Measurements from ENCODE around the gene NRXN3. TPM values are rescaled to one million over a fixed set of nuclear protein-coding genes. Genes with fewer than 3 reads are reported as not detected.

Gene NRXN3
- total RNA-seq, 2 experiments from 2014 or later: not detected

DNA sequence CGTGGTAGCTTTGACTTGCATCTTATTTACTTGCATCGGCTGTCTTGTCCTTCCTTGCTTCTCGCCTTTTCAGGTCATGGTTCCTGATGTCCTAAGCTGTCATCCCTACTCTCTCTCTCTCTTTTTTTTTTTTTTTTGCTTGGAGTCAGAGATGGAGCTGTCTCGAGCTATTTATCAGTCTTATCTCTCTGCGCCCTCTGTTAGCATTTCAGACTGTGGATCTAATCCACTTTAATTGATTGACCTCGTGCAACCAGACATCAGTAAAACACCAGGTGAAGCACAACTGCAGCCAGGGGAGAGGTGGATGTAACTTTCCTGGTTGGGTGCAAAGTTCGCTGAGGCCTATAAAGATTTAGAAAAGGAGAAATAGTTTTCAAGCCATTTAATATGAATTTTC lies 1486.3 kb downstream of the NRXN3 start:
- H3K27ac Mint-ChIP-seq: no peak overlapping the region
- H3K27me3 Mint-ChIP-seq: no peaks in the 10 kb centered on the region
- DNase-seq: no peak
- POLR2A ChIA-PET: no interaction called here
- H3K4me3 Mint-ChIP-seq: no peak overlapping the region
- H3K9me3 Mint-ChIP-seq: peaks cover 5% of the 10 kb centered on the region
- no peaks in the 10 kb centered on the region for H3K4me1 Mint-ChIP-seq
- no peaks in the 10 kb centered on the region for H3K36me3 Mint-ChIP-seq (ENCODE audit: low read depth)
- CTCF ChIA-PET: no interaction called here

DNA sequence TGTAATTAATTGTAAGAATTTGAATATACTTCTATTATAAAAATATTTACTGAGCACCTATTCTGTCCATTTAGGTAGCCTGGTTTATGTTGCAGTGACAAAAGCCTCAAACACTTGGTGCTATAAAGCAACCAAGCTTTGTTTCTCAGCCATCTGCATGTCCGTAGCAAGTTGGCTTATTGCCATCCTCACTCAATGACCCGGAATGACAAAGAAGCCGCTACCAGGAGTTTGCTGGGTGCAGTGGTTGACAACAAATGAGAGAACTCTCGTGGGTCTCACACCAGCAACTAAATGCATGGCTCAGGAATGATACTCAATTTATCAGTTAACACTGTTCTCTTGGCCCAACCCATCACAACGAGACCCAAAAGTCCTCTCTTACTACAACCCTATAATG lies 1488.0 kb downstream of the NRXN3 start:
- H3K4me3 Mint-ChIP-seq: no peak overlapping the region
- H3K36me3 Mint-ChIP-seq (ENCODE audit: low read depth): no peaks in the 10 kb centered on the region
- peaks cover 3% of the 10 kb centered on the region for H3K9me3 Mint-ChIP-seq
- no peaks in the 10 kb centered on the region for H3K27me3 Mint-ChIP-seq
- ChIA-PET POLR2A (no interaction called here), CTCF (no interaction called here)
- no peaks in the 10 kb centered on the region for H3K4me1 Mint-ChIP-seq
- no peak for DNase-seq
- no peak overlapping the region for H3K27ac Mint-ChIP-seq

DNA sequence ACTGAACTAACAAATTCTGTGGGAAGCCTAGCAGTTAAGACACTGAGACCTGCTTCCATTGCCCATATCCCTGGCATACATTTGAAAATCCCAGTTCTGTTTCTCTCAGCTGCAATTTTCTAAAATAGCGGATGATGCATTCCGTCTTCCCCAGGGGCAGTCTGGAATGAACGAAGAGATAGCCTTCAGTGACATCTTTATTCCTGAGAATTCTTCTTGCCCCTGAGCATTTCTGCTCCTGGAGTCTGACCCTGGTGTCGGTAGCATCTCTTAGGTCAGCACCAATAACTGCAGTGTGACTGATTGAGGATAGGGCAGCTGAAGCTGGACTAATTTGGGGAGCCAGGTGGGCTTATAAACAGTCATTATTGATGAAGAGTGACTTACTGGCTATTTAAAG lies 1488.6 kb downstream of the NRXN3 start:
- no peaks in the 10 kb centered on the region for H3K36me3 Mint-ChIP-seq (ENCODE audit: low read depth)
- H3K27me3 Mint-ChIP-seq: no peaks in the 10 kb centered on the region
- DNase-seq: no peak
- peaks cover 3% of the 10 kb centered on the region for H3K9me3 Mint-ChIP-seq
- no peak overlapping the region for H3K4me3 Mint-ChIP-seq
- no peaks in the 10 kb centered on the region for H3K4me1 Mint-ChIP-seq
- no peak overlapping the region for H3K27ac Mint-ChIP-seq
- POLR2A ChIA-PET: no interaction called here
- CTCF ChIA-PET: no interaction called here

DNA sequence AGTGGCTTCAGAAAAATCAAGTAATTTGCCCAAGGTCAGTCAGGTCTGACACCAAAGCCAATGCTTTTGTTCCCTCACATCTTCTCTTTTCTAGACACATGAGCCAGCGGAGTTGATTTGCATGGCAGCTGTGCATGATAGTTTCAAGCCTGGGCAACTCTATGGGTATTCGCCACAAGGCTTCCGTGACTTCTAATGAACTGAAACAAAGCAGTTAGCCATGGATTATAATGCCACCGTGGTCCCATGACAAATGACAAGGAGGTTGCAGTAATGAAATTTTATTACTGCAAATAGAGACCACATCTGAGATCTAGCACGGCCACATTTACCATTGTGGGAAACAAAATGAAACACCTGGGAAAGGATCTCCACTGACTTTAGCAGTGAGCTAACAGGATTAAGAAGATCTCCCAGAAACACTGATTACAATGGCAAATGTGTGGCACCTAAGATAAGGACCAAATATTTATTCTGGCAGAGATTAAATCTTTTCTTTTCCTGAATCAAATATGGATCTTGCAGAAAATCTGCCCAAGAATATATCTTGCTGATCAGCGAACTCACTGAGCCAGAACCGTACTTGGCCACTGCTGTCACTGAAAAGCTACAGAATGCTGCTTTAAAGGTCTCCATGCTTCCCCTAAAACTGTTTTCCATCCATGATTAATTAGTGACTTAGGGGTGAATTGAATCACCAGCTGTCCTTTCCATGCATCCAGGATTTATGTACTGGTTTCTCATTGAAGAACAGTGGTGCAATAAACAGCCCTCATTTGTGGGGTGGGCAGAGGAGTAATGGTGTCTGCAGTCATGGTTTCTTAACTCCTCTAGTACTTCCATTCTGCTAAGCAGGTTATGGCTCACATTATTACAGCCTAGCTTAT lies 1490.1 kb downstream of the NRXN3 start:
- CTCF ChIA-PET: no interaction called here

DNA sequence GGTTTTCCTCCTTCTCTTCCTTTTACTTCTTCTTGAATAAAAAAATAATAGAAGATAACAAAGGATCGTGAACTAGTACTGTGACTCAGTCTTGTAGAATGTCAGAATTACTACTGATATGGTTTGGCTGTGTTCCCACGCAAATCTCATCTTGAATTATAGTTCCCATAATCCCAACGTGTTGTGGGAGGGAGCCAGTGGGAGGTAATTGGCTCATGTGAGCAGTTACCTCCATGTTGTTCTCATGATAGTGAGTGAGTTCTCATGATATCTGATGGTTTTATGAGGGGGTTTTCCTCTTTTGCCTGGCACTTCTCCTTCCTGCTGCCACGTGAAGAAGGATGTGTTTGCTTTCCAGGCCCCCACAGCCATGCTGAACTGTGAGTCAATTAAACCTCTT lies 1491.6 kb downstream of the NRXN3 start:
- Mint-ChIP-seq H3K36me3 (ENCODE audit: low read depth) (no peaks in the 10 kb centered on the region), H3K4me1 (no peaks in the 10 kb centered on the region), H3K27me3 (no peaks in the 10 kb centered on the region), H3K27ac (no peak overlapping the region), H3K9me3 (no peaks in the 10 kb centered on the region), H3K4me3 (no peak overlapping the region)
- ChIA-PET POLR2A (no interaction called here), CTCF (no interaction called here)
- no peak for DNase-seq

More for the DNA sequence above, 1490.1 kb downstream of the NRXN3 start:
- Mint-ChIP-seq H3K27me3 (no peaks in the 10 kb centered on the region), H3K36me3 (ENCODE audit: low read depth) (no peaks in the 10 kb centered on the region), H3K4me1 (no peaks in the 10 kb centered on the region), H3K4me3 (no peak overlapping the region), H3K27ac (no peak overlapping the region), H3K9me3 (no peaks in the 10 kb centered on the region)
- POLR2A ChIA-PET: no interaction called here
- DNase-seq: no peak

DNA sequence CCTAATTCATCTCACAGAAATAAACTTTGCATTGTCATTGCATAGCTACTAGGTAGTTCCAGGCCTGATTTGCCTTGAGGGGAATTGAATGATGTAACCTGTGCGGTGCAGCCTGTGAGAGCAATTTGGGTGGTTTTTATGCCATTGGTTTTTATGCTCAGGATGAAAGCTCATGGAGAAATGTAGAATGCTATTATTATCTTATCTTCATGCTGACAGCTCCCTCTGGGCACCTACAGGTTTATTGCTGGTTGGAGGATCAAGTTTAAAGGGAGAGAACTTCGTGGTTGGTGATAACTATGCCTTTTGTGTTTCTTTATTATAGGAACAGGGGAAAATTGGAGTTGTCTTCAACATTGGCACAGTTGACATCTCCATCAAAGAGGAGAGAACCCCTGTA lies 1493.3 kb downstream of the NRXN3 start:
- no peaks in the 10 kb centered on the region for H3K27me3 Mint-ChIP-seq
- POLR2A ChIA-PET: no interaction called here
- no peak for DNase-seq
- H3K36me3 Mint-ChIP-seq (ENCODE audit: low read depth): no peaks in the 10 kb centered on the region
- CTCF ChIA-PET: no interaction called here
- no peak overlapping the region for H3K4me3 Mint-ChIP-seq
- no peaks in the 10 kb centered on the region for H3K4me1 Mint-ChIP-seq
- H3K27ac Mint-ChIP-seq: no peak overlapping the region
- no peaks in the 10 kb centered on the region for H3K9me3 Mint-ChIP-seq

DNA sequence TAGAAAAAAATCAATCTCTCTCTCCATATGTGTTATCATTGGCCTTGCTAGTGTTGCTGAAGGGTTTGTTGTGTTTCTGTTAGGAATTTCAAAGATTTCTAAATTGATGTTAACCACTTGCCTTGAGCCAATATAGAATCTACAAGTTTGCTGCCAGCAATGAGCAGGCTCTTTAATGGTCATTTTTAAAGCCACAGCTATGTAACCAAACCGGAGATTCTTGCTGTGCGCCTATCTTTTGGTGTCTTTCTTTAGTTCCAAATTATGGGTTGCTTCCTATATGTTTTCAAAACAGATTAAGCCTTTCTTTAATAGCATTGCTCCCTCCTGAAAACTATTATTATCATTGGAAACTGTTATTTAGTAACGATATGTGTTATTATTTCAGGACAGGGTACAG lies 1495.4 kb downstream of the NRXN3 start:
- H3K4me3 Mint-ChIP-seq: no peak overlapping the region
- H3K9me3 Mint-ChIP-seq: no peaks in the 10 kb centered on the region
- CTCF ChIA-PET: no interaction called here
- no peaks in the 10 kb centered on the region for H3K4me1 Mint-ChIP-seq
- POLR2A ChIA-PET: no interaction called here
- H3K27ac Mint-ChIP-seq: no peak overlapping the region
- H3K36me3 Mint-ChIP-seq (ENCODE audit: low read depth): no peaks in the 10 kb centered on the region
- no peak for DNase-seq
- H3K27me3 Mint-ChIP-seq: no peaks in the 10 kb centered on the region

DNA sequence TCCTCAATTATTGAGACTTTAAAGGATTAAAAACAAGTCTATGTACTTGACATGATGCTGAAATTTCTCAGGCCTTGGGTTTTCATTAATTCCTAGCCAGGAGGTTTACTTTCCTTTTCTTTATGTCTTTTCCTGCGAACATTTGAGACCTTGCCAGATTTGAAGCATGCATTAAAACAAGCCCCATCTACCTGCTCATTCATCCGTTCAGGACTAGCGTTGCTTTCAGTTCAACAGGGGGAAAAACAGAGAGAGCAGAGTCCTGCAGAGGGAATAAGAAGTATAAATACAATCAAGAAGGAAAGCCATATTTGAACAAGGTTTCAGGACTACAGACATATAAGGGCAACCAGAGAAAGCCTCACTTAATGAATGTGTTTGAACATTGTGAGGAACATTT lies 1498.8 kb downstream of the NRXN3 start:
- ChIA-PET POLR2A (no interaction called here), CTCF (no interaction called here)
- DNase-seq: no peak
- Mint-ChIP-seq H3K27me3 (no peaks in the 10 kb centered on the region), H3K9me3 (no peaks in the 10 kb centered on the region), H3K27ac (no peak overlapping the region), H3K36me3 (ENCODE audit: low read depth) (no peaks in the 10 kb centered on the region), H3K4me1 (no peaks in the 10 kb centered on the region), H3K4me3 (no peak overlapping the region)

DNA sequence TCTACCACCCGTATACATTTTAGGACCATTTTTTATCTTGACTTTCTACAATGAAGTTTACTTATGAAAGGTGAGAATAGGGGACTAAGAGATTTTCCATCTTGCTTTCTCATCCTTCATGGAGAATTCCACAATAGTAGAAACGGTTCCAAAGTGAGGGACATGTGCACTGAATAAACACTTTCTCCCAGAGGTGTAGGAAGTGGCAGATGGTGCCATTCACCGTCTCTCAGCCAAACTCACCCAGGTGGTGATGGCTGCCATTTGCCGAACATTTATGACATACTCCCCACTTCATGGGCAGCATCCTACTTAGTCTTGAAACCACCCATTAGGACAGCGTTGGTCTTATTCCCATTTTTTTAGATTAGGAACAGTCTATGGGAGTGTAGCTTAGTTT lies 1500.6 kb downstream of the NRXN3 start:
- Mint-ChIP-seq H3K9me3 (no peaks in the 10 kb centered on the region), H3K36me3 (ENCODE audit: low read depth) (no peaks in the 10 kb centered on the region), H3K27ac (no peak overlapping the region), H3K27me3 (no peaks in the 10 kb centered on the region), H3K4me3 (no peak overlapping the region), H3K4me1 (no peaks in the 10 kb centered on the region)
- ChIA-PET POLR2A (no interaction called here), CTCF (no interaction called here)
- DNase-seq: no peak

DNA sequence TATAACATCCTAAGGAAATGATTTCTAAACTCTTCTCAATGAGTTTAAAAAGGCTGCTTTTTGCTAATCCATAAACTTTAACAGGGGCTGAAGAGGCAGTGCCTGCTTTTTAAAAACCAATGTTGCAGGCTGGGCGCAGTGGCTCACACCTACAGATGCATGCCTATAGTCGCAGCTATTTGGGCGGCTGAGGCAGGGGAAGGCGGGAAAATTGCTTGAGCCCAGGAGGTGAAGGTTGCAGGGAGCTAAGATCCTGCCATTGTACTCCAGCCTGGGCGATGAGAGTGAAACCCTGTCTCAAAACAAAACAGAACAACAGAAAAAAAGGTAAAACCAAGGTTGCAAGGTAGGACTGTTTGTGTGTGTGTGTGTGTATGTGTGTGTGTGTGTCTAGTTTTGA lies 1509.9 kb downstream of the NRXN3 start:
- Mint-ChIP-seq H3K4me1 (no peaks in the 10 kb centered on the region), H3K9me3 (no peaks in the 10 kb centered on the region), H3K27ac (no peak overlapping the region), H3K36me3 (ENCODE audit: low read depth) (no peaks in the 10 kb centered on the region), H3K4me3 (no peak overlapping the region), H3K27me3 (no peaks in the 10 kb centered on the region)
- ChIA-PET POLR2A (no interaction called here), CTCF (no interaction called here)
- no peak for DNase-seq

DNA sequence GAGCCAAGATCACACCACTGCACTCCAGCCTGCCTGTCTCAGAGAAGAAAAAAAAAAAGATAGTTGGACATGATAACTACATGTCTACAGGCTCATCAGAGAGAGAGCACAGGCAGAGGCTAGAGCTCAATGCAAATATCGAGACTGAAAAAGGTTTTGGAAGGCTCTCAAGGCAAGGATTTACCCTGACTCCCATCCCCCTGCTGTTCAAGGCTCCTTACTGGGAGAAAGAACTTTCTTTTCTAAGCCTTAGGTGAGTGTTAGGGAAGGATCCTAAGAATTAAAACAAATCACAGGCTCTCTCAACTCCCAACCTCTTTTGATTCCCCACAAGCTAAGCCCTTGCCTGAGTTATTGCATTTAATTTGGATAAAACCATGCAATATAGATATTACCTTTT lies 1516.0 kb downstream of the NRXN3 start:
- no peaks in the 10 kb centered on the region for H3K36me3 Mint-ChIP-seq (ENCODE audit: low read depth)
- DNase-seq: no peak
- no peak overlapping the region for H3K27ac Mint-ChIP-seq
- POLR2A ChIA-PET: no interaction called here
- no peak overlapping the region for H3K4me3 Mint-ChIP-seq
- H3K4me1 Mint-ChIP-seq: no peaks in the 10 kb centered on the region
- CTCF ChIA-PET: no interaction called here
- no peaks in the 10 kb centered on the region for H3K9me3 Mint-ChIP-seq
- H3K27me3 Mint-ChIP-seq: no peaks in the 10 kb centered on the region

DNA sequence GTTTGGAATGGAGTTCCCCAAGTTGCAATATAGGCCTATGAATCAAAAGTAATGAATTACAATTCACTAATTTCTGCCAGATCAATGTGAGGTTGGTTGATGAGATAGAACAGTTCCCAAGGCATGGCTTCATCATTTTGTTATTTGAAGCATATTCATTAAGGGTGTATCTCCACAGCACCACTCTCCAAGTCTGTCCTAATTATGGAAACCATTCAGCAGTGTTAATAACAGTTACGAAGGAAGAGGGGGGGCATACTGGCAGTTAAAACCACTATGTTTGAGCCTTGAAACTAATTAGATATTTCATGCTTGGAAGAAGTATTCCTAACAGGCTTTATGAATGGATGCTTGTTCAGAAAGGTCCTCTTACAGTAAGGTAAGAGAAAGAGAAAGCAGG lies 1520.8 kb downstream of the NRXN3 start:
- no peaks in the 10 kb centered on the region for H3K9me3 Mint-ChIP-seq
- H3K27ac Mint-ChIP-seq: no peak overlapping the region
- H3K4me3 Mint-ChIP-seq: no peak overlapping the region
- H3K36me3 Mint-ChIP-seq (ENCODE audit: low read depth): no peaks in the 10 kb centered on the region
- H3K4me1 Mint-ChIP-seq: no peaks in the 10 kb centered on the region
- CTCF ChIA-PET: no interaction called here
- H3K27me3 Mint-ChIP-seq: no peaks in the 10 kb centered on the region
- no peak for DNase-seq
- POLR2A ChIA-PET: no interaction called here

DNA sequence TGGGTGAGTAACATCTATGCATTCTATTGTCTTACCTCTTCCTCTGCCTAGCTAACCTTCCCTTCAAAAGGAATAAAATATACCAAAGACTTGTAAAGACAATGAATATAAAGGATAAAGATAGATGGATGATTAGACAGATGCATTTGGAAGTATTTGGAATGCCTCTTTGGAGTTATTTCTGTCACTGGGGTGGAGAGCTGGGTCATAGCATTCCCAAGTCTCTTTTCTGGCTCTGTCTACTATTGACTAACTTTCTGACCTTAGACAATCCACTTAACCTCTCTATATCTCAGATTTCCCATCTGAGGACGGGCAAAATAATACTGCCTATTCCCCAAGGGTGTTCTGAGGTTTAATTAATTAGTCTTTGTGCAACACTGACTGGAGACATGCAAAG lies 1523.8 kb downstream of the NRXN3 start:
- CTCF ChIA-PET: no interaction called here
- H3K9me3 Mint-ChIP-seq: peaks cover 4% of the 10 kb centered on the region

DNA sequence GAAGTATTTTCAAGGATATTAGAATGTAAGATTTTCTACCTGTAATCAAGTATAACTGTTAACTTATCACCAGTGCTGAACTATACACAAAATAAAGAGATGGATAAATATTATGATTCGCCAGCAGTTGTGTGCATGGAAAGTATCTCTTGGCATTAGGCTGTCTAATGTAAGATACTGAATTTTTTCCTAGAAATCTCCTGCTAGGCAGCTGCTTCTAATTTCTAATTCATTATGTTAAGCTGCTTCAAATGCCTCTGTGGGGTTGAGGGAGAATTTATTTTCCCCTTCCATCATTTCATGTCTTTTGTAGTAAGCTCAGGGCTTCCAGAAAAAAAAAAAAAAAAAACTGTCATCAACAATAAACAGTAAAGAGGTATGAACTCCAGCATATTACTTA lies 1525.1 kb downstream of the NRXN3 start:
- CTCF ChIA-PET: no interaction called here

More for the DNA sequence above, 1523.8 kb downstream of the NRXN3 start:
- POLR2A ChIA-PET: no interaction called here
- Mint-ChIP-seq H3K27ac (no peak overlapping the region), H3K4me1 (no peaks in the 10 kb centered on the region), H3K27me3 (no peaks in the 10 kb centered on the region), H3K4me3 (no peak overlapping the region), H3K36me3 (ENCODE audit: low read depth) (no peaks in the 10 kb centered on the region)
- no peak for DNase-seq

More for the DNA sequence above, 1525.1 kb downstream of the NRXN3 start:
- Mint-ChIP-seq H3K27me3 (no peaks in the 10 kb centered on the region), H3K4me3 (no peak overlapping the region), H3K27ac (no peak overlapping the region), H3K36me3 (ENCODE audit: low read depth) (no peaks in the 10 kb centered on the region), H3K9me3 (peaks cover 4% of the 10 kb centered on the region), H3K4me1 (no peaks in the 10 kb centered on the region)
- POLR2A ChIA-PET: no interaction called here
- no peak for DNase-seq
